Retinal pigment epithelial cell (primary cell): ENCODE results near the gene DIAPH3.

Source experiments
- DNase-seq: peaks from one replicate; pipeline ENCODE4 v3.0.0-alpha.2; 2010; ENCODE audit warnings: low read depth
- H3K4me3 ChIP-seq: 2 replicates; pipeline ENCODE4 v1.5.1; 2011; ENCODE audit warnings: mild to moderate bottlenecking, low read length, control low read depth, moderate library complexity
- CTCF ChIP-seq: conservative IDR thresholded peaks from 2 replicates; pipeline ENCODE4 v1.5.1; 2011; ENCODE audit warnings: low read depth, low read length, control low read depth, inconsistent platforms

DIAPH3 gene

DNA sequence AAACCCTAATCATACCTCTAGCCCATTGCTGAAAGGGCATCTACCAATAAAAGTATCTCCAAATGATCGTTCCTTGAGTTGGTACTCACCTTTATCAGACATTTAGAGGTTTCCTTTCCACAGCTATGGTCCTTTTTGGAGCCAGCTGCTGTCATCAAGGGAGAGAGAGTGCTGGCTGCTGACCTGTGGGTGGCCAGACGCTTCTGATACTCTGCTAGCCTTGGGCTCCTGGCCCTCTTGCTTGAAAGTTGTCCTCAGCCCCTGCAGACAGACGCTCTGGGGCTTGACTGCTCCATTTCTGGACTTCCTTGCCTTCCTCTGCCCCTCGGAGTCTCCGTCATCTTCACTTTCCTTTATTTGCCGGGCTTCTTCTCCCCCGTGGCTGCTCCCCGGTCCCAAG, 499.1 kb downstream of the DIAPH3 start:
- H3K4me3 ChIP-seq: no peak overlapping the region
- no peak for TF ChIP-seq CTCF
- no peak for DNase-seq

DNA sequence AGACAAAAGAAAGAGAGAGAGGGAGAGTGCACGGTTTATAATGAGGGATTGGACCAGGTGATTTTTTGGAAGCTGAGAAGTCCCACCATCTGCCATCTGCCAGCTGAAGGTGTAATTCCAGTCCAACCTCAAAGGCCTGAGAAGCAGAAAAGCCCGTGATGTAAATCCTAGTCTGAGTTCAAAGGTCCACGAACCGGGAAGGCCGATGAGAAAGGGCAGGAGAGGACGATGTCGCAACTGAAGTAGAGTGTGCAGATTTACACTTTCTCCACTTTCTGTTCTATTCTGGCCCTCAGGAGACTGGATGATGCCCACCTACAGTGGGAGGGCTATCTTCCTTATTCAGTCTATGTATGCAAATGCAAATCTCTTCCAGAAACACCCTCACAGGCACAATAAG, 500.0 kb downstream of the DIAPH3 start:
- DNase-seq: no peak
- TF ChIP-seq CTCF: no peak
- H3K4me3 ChIP-seq: no peak overlapping the region

- H3K4me3 ChIP-seq: no peak overlapping the region
- no peak for DNase-seq
- TF ChIP-seq CTCF: no peak
Observed at GRCh38 chr13:59660582-59660981, 503.1 kb downstream of the DIAPH3 start.

DNA sequence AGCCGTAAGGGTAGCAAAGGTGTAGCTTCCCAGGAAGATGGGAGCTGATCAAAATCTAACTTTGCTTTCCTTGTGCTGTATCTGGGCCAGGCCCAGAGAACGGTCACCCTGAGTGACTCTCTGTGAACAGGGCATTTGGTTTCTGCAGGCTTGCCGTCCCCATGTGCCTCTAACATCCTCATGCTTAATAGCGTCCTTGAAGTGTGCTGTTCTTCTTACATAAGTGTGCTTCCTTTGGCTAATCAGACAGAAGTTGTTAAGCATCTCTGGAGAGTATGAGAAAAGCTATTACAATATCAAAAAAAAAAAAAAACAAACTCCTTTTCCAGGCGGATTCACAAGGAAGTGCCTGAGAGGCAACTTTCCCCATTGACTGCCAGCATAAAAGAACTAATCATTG, 503.7 kb downstream of the DIAPH3 start:
- H3K4me3 ChIP-seq: no peak overlapping the region
- DNase-seq: no peak
- TF ChIP-seq CTCF: no peak

- DNase-seq: no peak
- TF ChIP-seq CTCF: no peak
- H3K4me3 ChIP-seq: no peak overlapping the region
Observed at GRCh38 chr13:59658738-59659330, 504.9 kb downstream of the DIAPH3 start.

GRCh38 chr13:59658027-59658737, 505.5 kb downstream of the DIAPH3 start:
- no peak for DNase-seq
- H3K4me3 ChIP-seq: no peak overlapping the region
- no peak for TF ChIP-seq CTCF

GRCh38 chr13:59653916-59654315, 509.8 kb downstream of the DIAPH3 start:
- TF ChIP-seq CTCF: no peak
- H3K4me3 ChIP-seq: no peak overlapping the region
- no peak for DNase-seq
